SU-DHL-6 (cell line): Measurements from ENCODE around the gene THRAP3.

Experiments
- CTCF ChIP-seq: fragments of 200-600 bp; sonication (generic); IDR thresholded peaks from one replicate; pipeline ENCODE4 v1.5.1; 2017; ENCODE audit warnings: antibody characterized with exemption, mild to moderate bottlenecking, low read length, moderate library complexity; ENCODE audit not compliant: insufficient read depth, poor library complexity, severe bottlenecking
- EZH2phosphoT487 ChIP-seq: fragments of 200-600 bp; sonication (generic), shearing (Covaris generic); conservative IDR thresholded peaks from 2 replicates; pipeline ENCODE4 v1.6.1; 2018; ENCODE audit warnings: mild to moderate bottlenecking, antibody characterized with exemption, low read length, moderate library complexity, mixed read lengths

- TF ChIP-seq CTCF (no peak), EZH2phosphoT487 (no peak)
These were observed 21.2 kb upstream of the THRAP3 start for GRCh38 chr1:36203027-36203553.
